IMR-90 (cell line): ENCODE results near the gene PAEP. TPM values are rescaled to one million over a fixed set of nuclear protein-coding genes. Genes with fewer than 3 reads are reported as not detected.

Experiments
- ATAC-seq: fragments of 200-7000 bp; cut with Tn5 transposase; 2 replicates; pipeline ENCODE4 v1.9.1; 2020; ENCODE audit warnings: low read depth, mild to moderate bottlenecking, moderate library complexity
- BruUV-seq: library from RNA; stranded (reverse); fragments of 400-500 nt; replicated peaks from 2 replicates; lab custom pipeline; 2021; lab: Mats Ljungman, UMichigan
- CTCF ChIA-PET: fragments of 300-600 bp; formaldehyde crosslinking; extraction: SDS; loops from one replicate; lab custom pipeline; 2021; ENCODE audit warnings: antibody characterized with exemption; lab: Yijun Ruan, JAX
- POLR2A ChIA-PET: fragments of 300-600 bp; sonication (Branson Sonifier 250); formaldehyde crosslinking; loops from one replicate; lab custom pipeline; 2022; ENCODE audit warnings: antibody characterized with exemption; ENCODE audit not compliant: unreplicated experiment; lab: Charles Lee
- DNase-seq: peaks from one replicate; pipeline ENCODE4 v3.0.0; 2013
- H2AFZ ChIP-seq: replicated peaks from 2 replicates; pipeline ENCODE3; 2013; ENCODE audit warnings: low read length, mild to moderate bottlenecking; ENCODE audit not compliant: poor library complexity
- H2AK5ac ChIP-seq: 2 replicates; pipeline ENCODE4 v1.6.1; 2013; ENCODE audit warnings: low read depth, low read length, inconsistent platforms
- H2AK9ac ChIP-seq: replicated peaks from 2 replicates; pipeline ENCODE3; 2013; ENCODE audit warnings: mild to moderate bottlenecking, low read depth, low read length, moderate library complexity; ENCODE audit not compliant: poor library complexity
- H2BK120ac ChIP-seq: 2 replicates; pipeline ENCODE4 v1.6.1; 2013; ENCODE audit warnings: low read depth, low read length, inconsistent platforms
- H2BK15ac ChIP-seq: 3 replicates; pipeline ENCODE4 v1.6.1; 2013; ENCODE audit warnings: low read depth, low read length, inconsistent platforms
- H2BK20ac ChIP-seq: 2 replicates; pipeline ENCODE4 v1.6.1; 2013; ENCODE audit warnings: low read depth, mild to moderate bottlenecking, inconsistent platforms, low read length, moderate library complexity
- H2BK5ac ChIP-seq: 2 replicates; pipeline ENCODE4 v1.6.1; 2013; ENCODE audit warnings: mild to moderate bottlenecking, low read depth, low read length, inconsistent platforms; ENCODE audit not compliant: poor library complexity, severe bottlenecking
- H3K14ac ChIP-seq: replicated peaks from 2 replicates; pipeline ENCODE4 v1.6.1; 2013; ENCODE audit warnings: low read depth, low read length, inconsistent platforms
- H3K18ac ChIP-seq: 2 replicates; pipeline ENCODE4 v1.6.1; 2013; ENCODE audit warnings: low read depth, low read length, control low read depth
- H3K23ac ChIP-seq: 2 replicates; pipeline ENCODE4 v1.6.1; 2013; ENCODE audit warnings: low read depth, low read length, inconsistent platforms
- H3K27ac ChIP-seq: 2 replicates; pipeline ENCODE4 v1.5.1; 2013; ENCODE audit warnings: mild to moderate bottlenecking, control low read depth, low read length; ENCODE audit not compliant: insufficient read depth
- H3K27me3 ChIP-seq: 2 replicates; pipeline ENCODE4 v1.6.1; 2013; ENCODE audit warnings: low read length; ENCODE audit not compliant: control insufficient read depth, insufficient read depth
- H3K36me3 ChIP-seq: 2 replicates; pipeline ENCODE4 v1.6.1; 2013; ENCODE audit warnings: low read length, mixed read lengths; ENCODE audit not compliant: control insufficient read depth, insufficient read depth
- H3K4ac ChIP-seq: 2 replicates; pipeline ENCODE4 v1.6.1; 2013; ENCODE audit warnings: low read depth, low read length, inconsistent platforms
- H3K4me1 ChIP-seq: 2 replicates; pipeline ENCODE4 v1.6.1; 2013; ENCODE audit warnings: low read length, mixed read lengths; ENCODE audit not compliant: control insufficient read depth, insufficient read depth
- H3K4me2 ChIP-seq: 2 replicates; pipeline ENCODE4 v1.6.1; 2013; ENCODE audit warnings: low read depth, mild to moderate bottlenecking, control low read depth, low read length, moderate library complexity
- H3K4me3 ChIP-seq: 2 replicates; pipeline ENCODE4 v1.5.1; 2013; ENCODE audit warnings: low read depth, mild to moderate bottlenecking, control low read depth, low read length, moderate library complexity; ENCODE audit not compliant: insufficient read depth
- H3K56ac ChIP-seq: 2 replicates; pipeline ENCODE4 v1.6.1; 2013; ENCODE audit warnings: low read length, inconsistent platforms; ENCODE audit not compliant: insufficient read depth; ENCODE audit errors: extremely low read depth
- H3K79me1 ChIP-seq, 2 experiments: 2 replicates each; pipeline ENCODE4 v1.6.1; 2013; ENCODE audit warnings: low read length in 2 of 2, inconsistent platforms in 1 of 2, low read depth in 1 of 2
- H3K9ac ChIP-seq: 2 replicates; pipeline ENCODE4 v1.6.1; 2013; ENCODE audit warnings: low read depth, low read length, control low read depth
- H3K9me1 ChIP-seq: 2 replicates; pipeline ENCODE4 v1.6.1; 2013; ENCODE audit warnings: low read length, inconsistent platforms; ENCODE audit not compliant: insufficient read depth
- H3K9me3 ChIP-seq: 2 replicates; pipeline ENCODE4 v1.6.1; 2013; ENCODE audit warnings: low read length; ENCODE audit not compliant: control insufficient read depth, insufficient read depth
- H4K20me1 ChIP-seq: 2 replicates; pipeline ENCODE4 v1.6.1; 2013; ENCODE audit warnings: low read length, inconsistent platforms; ENCODE audit not compliant: insufficient read depth
- H4K5ac ChIP-seq: 2 replicates; pipeline ENCODE4 v1.6.1; 2013; ENCODE audit warnings: mild to moderate bottlenecking, low read depth, low read length, control low read depth
- H4K8ac ChIP-seq, 2 experiments: 2 replicates each; pipeline ENCODE4 v1.6.1; 2013; ENCODE audit warnings: low read depth in 2 of 2, low read length in 2 of 2, control low read depth in 1 of 2, inconsistent platforms in 1 of 2
- H4K91ac ChIP-seq: 2 replicates; pipeline ENCODE4 v1.6.1; 2013; ENCODE audit warnings: low read depth, low read length, inconsistent platforms; ENCODE audit not compliant: insufficient read depth
- BHLHE40 ChIP-seq: fragments of 150-350 bp; IDR thresholded peaks from 2 replicates; pipeline ENCODE4 v1.6.1; 2016; ENCODE audit warnings: mild to moderate bottlenecking, low read depth, low read length
- CEBPB ChIP-seq: IDR thresholded peaks from 2 replicates; pipeline ENCODE4 v1.6.1; 2012; ENCODE audit warnings: low read depth, low read length, improper control_type of control experiment
- CHD1 ChIP-seq: IDR thresholded peaks from 2 replicates; pipeline ENCODE4 v1.6.1; 2012; ENCODE audit warnings: low read depth, low read length, improper control_type of control experiment
- MAFK ChIP-seq: IDR thresholded peaks from 2 replicates; pipeline ENCODE4 v1.6.1; 2012; ENCODE audit warnings: low read depth, low read length, improper control_type of control experiment
- MAZ ChIP-seq: IDR thresholded peaks from 2 replicates; pipeline ENCODE4 v1.6.1; 2012; ENCODE audit warnings: low read depth, mild to moderate bottlenecking, low read length, improper control_type of control experiment, moderate library complexity, borderline replicate concordance
- MXI1 ChIP-seq: IDR thresholded peaks from 2 replicates; pipeline ENCODE4 v1.6.1; 2012; ENCODE audit warnings: low read depth, mild to moderate bottlenecking, low read length, moderate library complexity, borderline replicate concordance
- RAD21 ChIP-seq: IDR thresholded peaks from 2 replicates; pipeline ENCODE4 v1.6.1; 2012; ENCODE audit warnings: low read length, improper control_type of control experiment
- RCOR1 ChIP-seq: IDR thresholded peaks from 2 replicates; pipeline ENCODE4 v1.6.1; 2012; ENCODE audit warnings: mild to moderate bottlenecking, low read length, improper control_type of control experiment; ENCODE audit not compliant: insufficient replicate concordance
- RFX5 ChIP-seq: IDR thresholded peaks from 2 replicates; pipeline ENCODE4 v1.8.0; 2012; ENCODE audit warnings: low read depth, mild to moderate bottlenecking, low read length, moderate library complexity
- SMC3 ChIP-seq: fragments of 150-350 bp; IDR thresholded peaks from 2 replicates; pipeline ENCODE4 v1.6.1; 2016; ENCODE audit warnings: low read depth, mild to moderate bottlenecking, antibody characterized with exemption, low read length, moderate library complexity
- WGBS, 2 experiments: methylation state at CpG; one replicate each; pipeline versions ENCODE4 v1.1.5 to v1.1.7; 2013; ENCODE audit warnings: missing lambda C conversion rate in 2 of 2; ENCODE audit not compliant: insufficient read length in 1 of 2; ENCODE audit errors: extremely low coverage in 2 of 2; 5-methylcytosine and 5-hydroxymethylcytosine counted together
- dilution Hi-C: fragments of 300-500 bp; cut with HindIII; formaldehyde crosslinking; loops from one replicate; pipeline ENCODE4 v1.14.3; 2018; ENCODE audit warnings: low sequenced_read_pairs; ENCODE audit not compliant: unreplicated experiment
- in situ Hi-C: fragments of 300-500 bp; cut with MboI; formaldehyde crosslinking; loops from 3 replicates; pipeline ENCODE4 v1.14.3; 2019; ENCODE audit warnings: low sequenced_read_pairs, inconsistent platforms, mixed read lengths
- intact Hi-C: fragments of 100-400 bp; cut with micrococcal nuclease; formaldehyde crosslinking; loops from 2 replicates; pipeline ENCODE4 v1.10.0; 2022
- polyA plus RNA-seq, 3 experiments: library from polyadenylated mRNA; depleted of rRNA; stranded (reverse); fragments of >200 nt; gene quantifications; 2 replicates each; pipeline ENCODE4 v1.2.3, GENCODE V29; 2012; ENCODE audit warnings: low replicate concordance in 1 of 3
- total RNA-seq: library from RNA; depleted of rRNA; stranded (reverse); fragments of >200 nt; gene quantifications from 2 replicates; pipeline ENCODE4 v1.2.3, GENCODE V29; 2012
- TF ChIP-seq, protein P1 (sequence below): conservative IDR thresholded peaks from 2 replicates; pipeline ENCODE4 v1.5.1; 2012; ENCODE audit warnings: mild to moderate bottlenecking, low read depth, low read length, improper control_type of control experiment
- TF ChIP-seq, protein P2 (sequence below): fragments of 150-350 bp; IDR thresholded peaks from 2 replicates; pipeline ENCODE4 v1.6.1; 2016; ENCODE audit warnings: low read depth, mild to moderate bottlenecking, low read length, moderate library complexity, borderline replicate concordance
- TF ChIP-seq, protein P3 (sequence below): fragments of 150-350 bp; IDR thresholded peaks from 2 replicates; pipeline ENCODE4 v1.6.1; 2017; ENCODE audit warnings: mild to moderate bottlenecking, antibody characterized with exemption, low read length, low read depth

The PAEP gene
- total and polyA plus RNA-seq, 2 of the 4 experiments (the other 2 are of a cell fraction) = not detected

DNA sequence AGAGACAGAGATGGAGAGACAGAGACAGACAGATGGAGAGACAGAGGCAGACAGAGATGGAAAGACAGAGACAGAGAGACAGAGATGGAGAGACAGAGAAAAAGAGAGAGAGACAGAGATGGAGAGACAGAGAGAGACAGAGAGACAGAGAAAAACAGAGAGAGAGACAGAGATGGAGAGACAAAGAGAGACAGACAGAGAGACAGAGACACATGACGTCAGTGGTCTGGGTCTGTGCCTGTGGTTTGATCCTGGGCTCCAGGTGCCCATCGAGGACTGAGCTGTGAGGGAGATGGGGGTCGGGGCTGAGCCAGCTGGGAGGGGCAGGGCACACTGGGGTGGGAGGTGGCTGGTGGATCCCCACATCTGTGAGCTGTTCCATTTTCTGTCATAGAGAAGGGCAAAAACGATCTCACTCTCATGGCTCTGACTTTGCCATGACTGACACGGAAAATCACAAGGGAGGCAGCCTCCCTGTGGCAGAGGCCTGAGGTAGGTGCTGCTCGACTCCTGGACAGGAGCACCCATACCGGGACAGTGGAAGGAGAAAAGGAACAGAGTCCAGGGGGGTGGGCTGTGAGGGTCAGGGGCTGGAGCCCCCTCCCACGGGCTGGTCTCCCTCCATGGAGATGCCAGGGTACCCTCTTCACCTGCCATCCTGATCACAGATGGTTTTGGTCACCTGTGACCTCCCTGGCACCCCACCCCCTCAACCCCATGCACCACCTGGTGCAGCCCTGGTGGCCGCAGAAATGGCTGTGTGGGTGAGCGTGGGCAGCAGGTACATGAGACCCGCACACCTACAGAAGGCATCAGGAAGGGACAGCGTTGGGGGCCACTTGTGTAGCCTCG is 49.0 kb downstream of the PAEP start:
- no peak overlapping the region for H2BK15ac ChIP-seq
- H2AK5ac ChIP-seq = no peak overlapping the region
- H3K4me1 ChIP-seq = no peaks in the 10 kb centered on the region
- no peak overlapping the region for H2AFZ ChIP-seq
- no peaks in the 10 kb centered on the region for H4K20me1 ChIP-seq
- no peak overlapping the region for H3K9ac ChIP-seq
- H3K14ac ChIP-seq = no peak overlapping the region
- no peaks in the 10 kb centered on the region for H3K9me1 ChIP-seq
- DNase-seq = no peak
- H3K23ac ChIP-seq = no peak overlapping the region
- no peak overlapping the region for H3K27ac ChIP-seq
- H3K18ac ChIP-seq = no peak overlapping the region
- no TSS peak for BruUV-seq
- H2BK120ac ChIP-seq = no peak overlapping the region
- H4K5ac ChIP-seq = no peak overlapping the region
- no peak overlapping the region for H4K91ac ChIP-seq
- in situ Hi-C loops (loop anchor here (25.0 kb wide), 1 partner anchor 327 kb away; no protein-coding TSS in a partner anchor), dilution Hi-C loops (no loop called here), intact Hi-C loops (no loop called here)
- no peak overlapping the region for H2BK5ac ChIP-seq
- no peak overlapping the region for H2BK20ac ChIP-seq
- WGBS, 2 experiments = 40% methylated on average over 1 of the region's 13 CpGs; no CpG with 5 or more reads in 1 of the 2 experiments
- TF ChIP-seq RFX5 = no peak
- no peak for TF ChIP-seq CHD1
- TF ChIP-seq BHLHE40 = no peak
- TF ChIP-seq MAFK = no peak
- TF ChIP-seq, protein P1, sequence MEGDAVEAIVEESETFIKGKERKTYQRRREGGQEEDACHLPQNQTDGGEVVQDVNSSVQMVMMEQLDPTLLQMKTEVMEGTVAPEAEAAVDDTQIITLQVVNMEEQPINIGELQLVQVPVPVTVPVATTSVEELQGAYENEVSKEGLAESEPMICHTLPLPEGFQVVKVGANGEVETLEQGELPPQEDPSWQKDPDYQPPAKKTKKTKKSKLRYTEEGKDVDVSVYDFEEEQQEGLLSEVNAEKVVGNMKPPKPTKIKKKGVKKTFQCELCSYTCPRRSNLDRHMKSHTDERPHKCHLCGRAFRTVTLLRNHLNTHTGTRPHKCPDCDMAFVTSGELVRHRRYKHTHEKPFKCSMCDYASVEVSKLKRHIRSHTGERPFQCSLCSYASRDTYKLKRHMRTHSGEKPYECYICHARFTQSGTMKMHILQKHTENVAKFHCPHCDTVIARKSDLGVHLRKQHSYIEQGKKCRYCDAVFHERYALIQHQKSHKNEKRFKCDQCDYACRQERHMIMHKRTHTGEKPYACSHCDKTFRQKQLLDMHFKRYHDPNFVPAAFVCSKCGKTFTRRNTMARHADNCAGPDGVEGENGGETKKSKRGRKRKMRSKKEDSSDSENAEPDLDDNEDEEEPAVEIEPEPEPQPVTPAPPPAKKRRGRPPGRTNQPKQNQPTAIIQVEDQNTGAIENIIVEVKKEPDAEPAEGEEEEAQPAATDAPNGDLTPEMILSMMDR = no peak
- TF ChIP-seq MXI1 = no peak
- no peak for TF ChIP-seq MAZ
- TF ChIP-seq SMC3 = no peak
- TF ChIP-seq, protein P2, sequence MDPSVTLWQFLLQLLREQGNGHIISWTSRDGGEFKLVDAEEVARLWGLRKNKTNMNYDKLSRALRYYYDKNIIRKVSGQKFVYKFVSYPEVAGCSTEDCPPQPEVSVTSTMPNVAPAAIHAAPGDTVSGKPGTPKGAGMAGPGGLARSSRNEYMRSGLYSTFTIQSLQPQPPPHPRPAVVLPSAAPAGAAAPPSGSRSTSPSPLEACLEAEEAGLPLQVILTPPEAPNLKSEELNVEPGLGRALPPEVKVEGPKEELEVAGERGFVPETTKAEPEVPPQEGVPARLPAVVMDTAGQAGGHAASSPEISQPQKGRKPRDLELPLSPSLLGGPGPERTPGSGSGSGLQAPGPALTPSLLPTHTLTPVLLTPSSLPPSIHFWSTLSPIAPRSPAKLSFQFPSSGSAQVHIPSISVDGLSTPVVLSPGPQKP = no peak
- TF ChIP-seq RAD21 = no peak
- TF ChIP-seq, protein P3, sequence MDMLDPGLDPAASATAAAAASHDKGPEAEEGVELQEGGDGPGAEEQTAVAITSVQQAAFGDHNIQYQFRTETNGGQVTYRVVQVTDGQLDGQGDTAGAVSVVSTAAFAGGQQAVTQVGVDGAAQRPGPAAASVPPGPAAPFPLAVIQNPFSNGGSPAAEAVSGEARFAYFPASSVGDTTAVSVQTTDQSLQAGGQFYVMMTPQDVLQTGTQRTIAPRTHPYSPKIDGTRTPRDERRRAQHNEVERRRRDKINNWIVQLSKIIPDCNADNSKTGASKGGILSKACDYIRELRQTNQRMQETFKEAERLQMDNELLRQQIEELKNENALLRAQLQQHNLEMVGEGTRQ = no peak
- no peak for TF ChIP-seq CEBPB
- no peak for TF ChIP-seq RCOR1
- H3K27me3 ChIP-seq = no peaks in the 10 kb centered on the region; the same call in 1 of the 2 replicates
- no peak overlapping the region for H2AK9ac ChIP-seq
- no peak overlapping the region for H3K4ac ChIP-seq
- no peak overlapping the region for H4K8ac ChIP-seq
- H3K36me3 ChIP-seq = no peaks in the 10 kb centered on the region
- no peak overlapping the region for H3K56ac ChIP-seq
- no peak overlapping the region for H3K4me3 ChIP-seq
- H3K79me1 ChIP-seq = no peaks in the 10 kb centered on the region
- ChIA-PET POLR2A (no interaction called here), CTCF (no interaction called here)
- no peak overlapping the region for H3K4me2 ChIP-seq
- no peak for ATAC-seq
- H3K9me3 ChIP-seq = no peaks in the 10 kb centered on the region
